ENCODE results near the gene DDA1. TPM values are rescaled to one million over a fixed set of nuclear protein-coding genes. Genes with fewer than 3 reads are reported as not detected.

DDA1 gene
- total RNA-seq, 1 experiment from 2014 or later = 42.8 TPM

GRCh38 chr19:17346109-17346671 is 36.8 kb downstream of the DDA1 start:
- no peak for TF ChIP-seq ZNF423 (CRISPR knock-in tag; IDR thresholded peaks at IDR 0.05)
- peak; percentile 53; the same call in 1 of the 2 replicates for TF ChIP-seq TEAD1 (CRISPR knock-in tag; IDR thresholded peaks at IDR 0.05)
- TF ChIP-seq, protein P1, sequence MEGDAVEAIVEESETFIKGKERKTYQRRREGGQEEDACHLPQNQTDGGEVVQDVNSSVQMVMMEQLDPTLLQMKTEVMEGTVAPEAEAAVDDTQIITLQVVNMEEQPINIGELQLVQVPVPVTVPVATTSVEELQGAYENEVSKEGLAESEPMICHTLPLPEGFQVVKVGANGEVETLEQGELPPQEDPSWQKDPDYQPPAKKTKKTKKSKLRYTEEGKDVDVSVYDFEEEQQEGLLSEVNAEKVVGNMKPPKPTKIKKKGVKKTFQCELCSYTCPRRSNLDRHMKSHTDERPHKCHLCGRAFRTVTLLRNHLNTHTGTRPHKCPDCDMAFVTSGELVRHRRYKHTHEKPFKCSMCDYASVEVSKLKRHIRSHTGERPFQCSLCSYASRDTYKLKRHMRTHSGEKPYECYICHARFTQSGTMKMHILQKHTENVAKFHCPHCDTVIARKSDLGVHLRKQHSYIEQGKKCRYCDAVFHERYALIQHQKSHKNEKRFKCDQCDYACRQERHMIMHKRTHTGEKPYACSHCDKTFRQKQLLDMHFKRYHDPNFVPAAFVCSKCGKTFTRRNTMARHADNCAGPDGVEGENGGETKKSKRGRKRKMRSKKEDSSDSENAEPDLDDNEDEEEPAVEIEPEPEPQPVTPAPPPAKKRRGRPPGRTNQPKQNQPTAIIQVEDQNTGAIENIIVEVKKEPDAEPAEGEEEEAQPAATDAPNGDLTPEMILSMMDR (IDR thresholded peaks at IDR 0.05) = peak; percentile 96
- peak; percentile 97 for TF ChIP-seq ZNF121 (CRISPR knock-in tag; IDR thresholded peaks at IDR 0.05)
- peak; percentile 29; the same call in 1 of the 2 replicates for TF ChIP-seq MAX (CRISPR knock-in tag; IDR thresholded peaks at IDR 0.05)
- no peak for TF ChIP-seq ZBTB43 (CRISPR knock-in tag; IDR thresholded peaks at IDR 0.05)
- TF ChIP-seq FOXP1 (CRISPR knock-in tag; IDR thresholded peaks at IDR 0.05; ENCODE audit: borderline replicate concordance) = 0 out of 2 replicates have a peak, but pooled peaks have one; percentile 32
- TF ChIP-seq SP1 (CRISPR knock-in tag; conservative IDR thresholded peaks at IDR 0.05) = peak; percentile 56; the same call in 1 of the 2 replicates
- 0 out of 2 replicates have a peak, but pooled peaks have one; percentile 79 for TF ChIP-seq GTF2I (CRISPR knock-in tag; conservative IDR thresholded peaks at IDR 0.05)
- TF ChIP-seq NFYB (CRISPR knock-in tag; conservative IDR thresholded peaks at IDR 0.05; ENCODE audit: low read depth) = no peak
- Mint-ChIP-seq H3K27me3 (ENCODE audit: low read depth) (no peaks in the 10 kb centered on the region; the same call in 1 of the 2 replicates), H3K9me3 (no peaks in the 10 kb centered on the region), H3K36me3 (peaks cover 11% of the 10 kb centered on the region), H3K4me1 (peaks cover 20% of the 10 kb centered on the region), H3K27ac (peak overlapping the region; percentile 90), H3K4me3 (no peak overlapping the region)
- CTCF ChIA-PET = interaction anchor here (0.7 to 4.4 kb wide), 8 partner anchors 9 to 526 kb away, joined by 3 to 24 read pairs (median 7); partner anchors contain the start of genes ANO8, MVB12A and SLC5A5
- POLR2A ChIA-PET = no interaction called here
- DNase-seq (ENCODE audit: low spot score) (peak; percentile 92), ATAC-seq (peak; percentile 90)

- peaks cover 18% of the 10 kb centered on the region for H3K4me1 Mint-ChIP-seq
- ATAC-seq (no peak), DNase-seq (ENCODE audit: low spot score) (no peak)
- H3K27ac Mint-ChIP-seq = no peak overlapping the region
- CTCF ChIA-PET = interaction anchor here (0.6 to 4.4 kb wide), 4 partner anchors 14 to 43 kb away, joined by 3 to 21 read pairs (median 18); partner anchors contain the start of gene ANO8
- TF ChIP-seq RORB (CRISPR knock-in tag; IDR thresholded peaks at IDR 0.05) (no peak), SOX15 (CRISPR knock-in tag; IDR thresholded peaks at IDR 0.05) (no peak)
- H3K36me3 Mint-ChIP-seq = peaks cover 9% of the 10 kb centered on the region
- H3K4me3 Mint-ChIP-seq = no peak overlapping the region
- POLR2A ChIA-PET = no interaction called here
- H3K27me3 Mint-ChIP-seq (ENCODE audit: low read depth) = peaks cover 3% of the 10 kb centered on the region; the same call in 1 of the 2 replicates
- no peaks in the 10 kb centered on the region for H3K9me3 Mint-ChIP-seq
Measured at GRCh38 chr19:17347361-17347760, 38.0 kb downstream of the DDA1 start.

DNA sequence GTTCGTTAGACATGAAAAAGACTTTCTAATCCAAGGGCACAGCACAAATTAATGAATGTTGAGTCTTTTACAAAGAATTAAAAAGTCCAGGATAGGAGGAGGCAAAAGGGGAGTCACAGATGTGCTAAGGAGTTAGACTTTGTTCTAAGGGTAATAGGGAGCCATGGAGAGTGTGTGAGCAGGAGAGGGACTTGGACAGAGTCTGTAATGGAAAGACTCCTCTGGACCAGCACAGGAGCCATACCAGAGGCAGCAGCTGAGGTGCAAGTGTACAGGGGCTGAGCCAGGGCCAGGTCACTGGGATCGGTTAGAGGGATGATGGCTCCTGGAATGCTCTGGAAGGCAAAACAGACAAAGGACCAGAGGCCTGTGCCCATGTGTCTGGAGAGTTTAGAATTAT is 38.5 kb downstream of the DDA1 start:
- H3K4me3 Mint-ChIP-seq = no peak overlapping the region
- POLR2A ChIA-PET = interaction anchor here (0.9 kb wide), 1 partner anchor 45 kb away, joined by 3 read pairs; no protein-coding TSS in a partner anchor
- H3K27me3 Mint-ChIP-seq (ENCODE audit: low read depth) = peaks cover 3% of the 10 kb centered on the region; the same call in 1 of the 2 replicates
- H3K9me3 Mint-ChIP-seq = no peaks in the 10 kb centered on the region
- DNase-seq (ENCODE audit: low spot score) (no peak), ATAC-seq (no peak)
- CTCF ChIA-PET = interaction anchor here (2.2 to 4.4 kb wide), 3 partner anchors 14 to 42 kb away, joined by 17 to 21 read pairs (median 19); partner anchors contain the start of gene ANO8
- peak overlapping the region; percentile 8; the same call in 1 of the 2 replicates for H3K27ac Mint-ChIP-seq
- H3K4me1 Mint-ChIP-seq = peaks cover 18% of the 10 kb centered on the region
- H3K36me3 Mint-ChIP-seq = peaks cover 4% of the 10 kb centered on the region; the same call in 1 of the 2 replicates
- no peak for TF ChIP-seq GRHL2 (CRISPR knock-in tag; IDR thresholded peaks at IDR 0.05; ENCODE audit: insufficient replicate concordance, severe bottlenecking)
- TF ChIP-seq KAT7 (CRISPR knock-in tag; IDR thresholded peaks at IDR 0.05; ENCODE audit: borderline replicate concordance) = no peak
- TF ChIP-seq ATF1 (CRISPR knock-in tag; IDR thresholded peaks at IDR 0.05) = no peak
- TF ChIP-seq RELA (CRISPR knock-in tag; IDR thresholded peaks at IDR 0.05; ENCODE audit: borderline replicate concordance) = no peak
- no peak for TF ChIP-seq ZSCAN18 (CRISPR knock-in tag; IDR thresholded peaks at IDR 0.05)
- TF ChIP-seq NR2C2 (CRISPR knock-in tag; IDR thresholded peaks at IDR 0.05) = no peak
- TF ChIP-seq ZNF671 (CRISPR knock-in tag; IDR thresholded peaks at IDR 0.05) = no peak
- TF ChIP-seq, protein P2, sequence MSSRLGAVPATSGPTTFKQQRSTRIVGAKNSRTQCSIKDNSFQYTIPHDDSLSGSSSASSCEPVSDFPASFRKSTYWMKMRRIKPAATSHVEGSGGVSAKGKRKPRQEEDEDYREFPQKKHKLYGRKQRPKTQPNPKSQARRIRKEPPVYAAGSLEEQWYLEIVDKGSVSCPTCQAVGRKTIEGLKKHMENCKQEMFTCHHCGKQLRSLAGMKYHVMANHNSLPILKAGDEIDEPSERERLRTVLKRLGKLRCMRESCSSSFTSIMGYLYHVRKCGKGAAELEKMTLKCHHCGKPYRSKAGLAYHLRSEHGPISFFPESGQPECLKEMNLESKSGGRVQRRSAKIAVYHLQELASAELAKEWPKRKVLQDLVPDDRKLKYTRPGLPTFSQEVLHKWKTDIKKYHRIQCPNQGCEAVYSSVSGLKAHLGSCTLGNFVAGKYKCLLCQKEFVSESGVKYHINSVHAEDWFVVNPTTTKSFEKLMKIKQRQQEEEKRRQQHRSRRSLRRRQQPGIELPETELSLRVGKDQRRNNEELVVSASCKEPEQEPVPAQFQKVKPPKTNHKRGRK (CRISPR knock-in tag; IDR thresholded peaks at IDR 0.05; ENCODE audit: borderline replicate concordance) = no peak
- TF ChIP-seq SOX15 (CRISPR knock-in tag; IDR thresholded peaks at IDR 0.05) = no peak
- TF ChIP-seq CREM (CRISPR knock-in tag; IDR thresholded peaks at IDR 0.05) = no peak
- no peak for TF ChIP-seq OVOL2 (CRISPR knock-in tag; IDR thresholded peaks at IDR 0.05; ENCODE audit: borderline replicate concordance)
- TF ChIP-seq, protein P3, sequence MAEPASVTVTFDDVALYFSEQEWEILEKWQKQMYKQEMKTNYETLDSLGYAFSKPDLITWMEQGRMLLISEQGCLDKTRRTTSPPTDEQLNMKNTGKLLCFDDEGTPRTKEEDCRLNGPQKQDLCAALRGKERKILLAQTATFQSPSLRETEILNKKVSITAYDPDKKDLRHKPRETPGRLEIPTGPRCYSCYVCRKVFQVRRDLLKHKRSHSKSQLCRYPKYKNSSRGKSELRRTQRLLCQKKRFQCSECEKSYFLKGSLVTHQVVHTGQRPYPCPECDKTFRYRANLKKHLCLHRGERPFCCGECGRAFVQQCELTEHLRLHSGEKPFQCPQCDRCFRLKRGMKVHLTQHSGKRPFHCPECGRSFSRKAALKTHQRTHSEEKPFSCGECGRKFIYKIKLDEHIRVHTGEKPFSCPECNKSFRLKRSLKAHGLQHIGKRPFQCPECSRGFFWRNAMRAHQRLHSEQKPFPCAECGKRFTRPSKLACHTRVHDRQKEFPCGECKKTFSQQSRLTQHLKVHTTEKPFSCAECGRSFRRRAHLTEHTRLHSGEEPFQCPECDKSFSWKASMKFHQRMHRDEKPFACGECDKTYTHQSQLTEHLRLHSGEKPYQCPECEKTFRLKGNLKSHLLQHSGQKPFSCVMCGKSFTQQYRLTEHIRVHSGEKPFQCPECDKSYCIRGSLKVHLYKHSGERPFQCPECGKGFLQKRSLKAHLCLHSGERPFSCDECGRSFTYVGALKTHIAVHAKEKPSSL (CRISPR knock-in tag; conservative IDR thresholded peaks at IDR 0.05) = no peak
- no peak for TF ChIP-seq MAX (CRISPR knock-in tag; IDR thresholded peaks at IDR 0.05)
